Ovary (tissue), 1 donor: ENCODE results near the gene ALOX5AP.

Experiments used
- EP300 ChIP-seq: sonication (generic); formaldehyde crosslinking; IDR thresholded peaks from one replicate; pipeline ENCODE4 v1.6.1; 2017; ENCODE audit warnings: antibody characterized with exemption
- POLR2A ChIP-seq: fragments of 450-650 bp; IDR thresholded peaks from one replicate; pipeline ENCODE4 v1.6.1; 2017; ENCODE audit warnings: antibody characterized with exemption, mild to moderate bottlenecking, moderate library complexity

- no peak for TF ChIP-seq POLR2A
- TF ChIP-seq EP300, result no peak
These were observed 38.2 kb downstream of the ALOX5AP start for GRCh38 chr13:30773561-30773960.
